Esophagus muscularis mucosa (tissue), 4 donors: ENCODE measurements around the gene EFCAB8. TPM values are rescaled to one million over a fixed set of nuclear protein-coding genes. Genes with fewer than 3 reads are reported as not detected.

ENCODE experiments used
- DNase-seq: peaks from one replicate; pipeline ENCODE4 v3.0.0-alpha.2; 2017; ENCODE audit errors: extremely low spot score
- H3K27ac ChIP-seq, 4 donors: fragments of 200-600 bp; sonication (generic); replicated peaks in 1 of 4; 1 replicate in 3 of 4; 2 replicates in 1 of 4; pipeline ENCODE4 v1.5.1; 2016 to 2019; ENCODE audit warnings: mild to moderate bottlenecking in 1 of 4
- H3K27me3 ChIP-seq, 4 donors: fragments of 200-600 bp; sonication (generic); one replicate each; pipeline versions ENCODE4 v1.5.1 to v1.6.0; 2016 to 2019
- H3K36me3 ChIP-seq, 4 donors: fragments of 200-600 bp; sonication (generic); one replicate each; pipeline ENCODE4 v1.5.1; 2016 to 2019
- H3K4me1 ChIP-seq, 4 donors: fragments of 200-600 bp; sonication (generic); one replicate each; pipeline ENCODE4 v1.5.1; 2016 to 2019
- H3K4me3 ChIP-seq, 4 donors: fragments of 200-600 bp; sonication (generic); 1 replicate in 2 of 4; 2 replicates in 2 of 4; pipeline ENCODE4 v1.5.1; 2016 to 2019; ENCODE audit warnings: mild to moderate bottlenecking in 4 of 4, moderate library complexity in 1 of 4
- H3K9me3 ChIP-seq, 4 donors: fragments of 200-600 bp; sonication (generic); 1 replicate in 3 of 4; 2 replicates in 1 of 4; pipeline ENCODE4 v1.5.1; 2016 to 2019
- EP300 ChIP-seq: sonication (generic); formaldehyde crosslinking; IDR thresholded peaks from one replicate; pipeline ENCODE4 v1.6.1; 2017; ENCODE audit warnings: antibody characterized with exemption
- POLR2A ChIP-seq: fragments of 450-650 bp; IDR thresholded peaks from one replicate; pipeline ENCODE4 v1.6.1; 2017; ENCODE audit warnings: antibody characterized with exemption, moderate library complexity, mild to moderate bottlenecking, low read depth
- POLR2AphosphoS5 ChIP-seq, 2 donors: sonication (generic); formaldehyde crosslinking; IDR thresholded peaks; one replicate each; pipeline ENCODE4 v1.6.1; 2017; ENCODE audit warnings: antibody characterized with exemption in 2 of 2
- WGBS: methylation state at CpG from one replicate; pipeline ENCODE4 v1.1.5; 2018; 5-methylcytosine and 5-hydroxymethylcytosine counted together
- intact Hi-C: fragments of 100-400 bp; cut with DNase I; formaldehyde crosslinking; loops from one replicate; pipeline ENCODE4 v1.15.1; 2023
- total RNA-seq, 4 donors: library from RNA; depleted of rRNA; stranded (reverse); fragments of >200 nt; gene quantifications; one replicate each; pipeline versions ENCODE4 v1.1.0 to v1.2.1, GENCODE V29; 2016
- TF ChIP-seq, protein P1 (sequence below), 3 experiments: fragments of 200-600 bp in 2 of 3; fragments of 450-650 bp in 1 of 3; sonication (generic) in 2 of 3; IDR thresholded peaks; one replicate each; pipeline ENCODE4 v1.5.1; 2017 to 2019; ENCODE audit warnings: antibody characterized with exemption in 3 of 3, mild to moderate bottlenecking in 2 of 3, moderate library complexity in 1 of 3

EFCAB8 gene
- total RNA-seq, 4 donors from 2014 or later: 0.17 to 0.92 TPM; not detected in 2

DNA sequence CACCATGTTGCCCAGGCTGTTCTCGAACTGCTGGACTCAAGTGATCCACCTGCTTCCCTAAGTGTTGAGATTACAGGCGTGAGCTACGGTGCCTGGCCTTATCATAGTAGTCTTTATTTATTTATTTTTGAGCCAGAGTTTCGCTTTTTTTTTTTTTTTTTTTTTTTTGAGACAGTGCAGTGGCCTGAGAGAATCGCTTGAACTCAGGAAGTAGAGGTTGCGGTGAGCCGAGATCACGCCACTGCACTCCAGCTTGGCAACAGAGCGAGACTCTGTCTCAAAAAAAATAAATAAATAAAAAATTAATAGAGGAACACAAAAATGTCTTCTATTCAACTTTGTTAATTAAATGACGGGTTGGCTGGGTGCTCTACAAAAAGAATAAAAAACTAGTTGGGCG, 26.1 kb upstream of the EFCAB8 start:
- peaks cover 6 to 55% (median 40%) of the 10 kb centered on the region in 4 donors for H3K36me3 ChIP-seq
- peaks cover 19 to 45% (median 38%) of the 10 kb centered on the region in 4 donors for H3K4me1 ChIP-seq
- no peak for TF ChIP-seq POLR2A
- TF ChIP-seq, protein P1, sequence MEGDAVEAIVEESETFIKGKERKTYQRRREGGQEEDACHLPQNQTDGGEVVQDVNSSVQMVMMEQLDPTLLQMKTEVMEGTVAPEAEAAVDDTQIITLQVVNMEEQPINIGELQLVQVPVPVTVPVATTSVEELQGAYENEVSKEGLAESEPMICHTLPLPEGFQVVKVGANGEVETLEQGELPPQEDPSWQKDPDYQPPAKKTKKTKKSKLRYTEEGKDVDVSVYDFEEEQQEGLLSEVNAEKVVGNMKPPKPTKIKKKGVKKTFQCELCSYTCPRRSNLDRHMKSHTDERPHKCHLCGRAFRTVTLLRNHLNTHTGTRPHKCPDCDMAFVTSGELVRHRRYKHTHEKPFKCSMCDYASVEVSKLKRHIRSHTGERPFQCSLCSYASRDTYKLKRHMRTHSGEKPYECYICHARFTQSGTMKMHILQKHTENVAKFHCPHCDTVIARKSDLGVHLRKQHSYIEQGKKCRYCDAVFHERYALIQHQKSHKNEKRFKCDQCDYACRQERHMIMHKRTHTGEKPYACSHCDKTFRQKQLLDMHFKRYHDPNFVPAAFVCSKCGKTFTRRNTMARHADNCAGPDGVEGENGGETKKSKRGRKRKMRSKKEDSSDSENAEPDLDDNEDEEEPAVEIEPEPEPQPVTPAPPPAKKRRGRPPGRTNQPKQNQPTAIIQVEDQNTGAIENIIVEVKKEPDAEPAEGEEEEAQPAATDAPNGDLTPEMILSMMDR (IDR thresholded peaks at IDR 0.05): no peak
- no peak for TF ChIP-seq EP300
- TF ChIP-seq POLR2AphosphoS5 (IDR thresholded peaks at IDR 0.05): no peak
- H3K9me3 ChIP-seq: no peaks in the 10 kb centered on the region
- no peak overlapping the region for H3K27ac ChIP-seq
- intact Hi-C loops: no loop called here
- no peak overlapping the region for H3K4me3 ChIP-seq
- DNase-seq: no peak
- no peaks in the 10 kb centered on the region for H3K27me3 ChIP-seq
- WGBS: 73% methylated on average over 11 of the region's 11 CpGs

DNA sequence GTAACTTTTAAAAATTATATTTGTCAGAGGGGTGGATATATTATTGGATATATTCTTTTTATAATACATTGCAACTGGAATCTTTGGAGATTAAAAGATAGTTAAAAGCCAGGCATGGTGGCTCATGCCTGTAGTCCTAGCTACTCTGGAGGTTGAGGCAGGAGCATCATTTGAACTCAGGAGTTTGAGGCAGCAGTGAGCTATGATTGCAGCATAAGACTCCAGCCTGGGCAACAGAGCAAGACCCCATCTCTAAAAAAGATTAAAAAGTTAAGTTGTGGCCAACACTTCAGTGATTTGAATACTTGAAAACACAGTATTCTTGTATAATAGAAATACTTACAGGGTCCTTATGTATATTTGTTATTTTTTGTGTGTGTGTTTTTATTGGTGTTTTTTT, 23.8 kb upstream of the EFCAB8 start:
- Histone ChIP-seq H3K9me3 (no peaks in the 10 kb centered on the region), H3K4me3 (no peak overlapping the region), H3K4me1 (peaks cover 7 to 22% (median 15%) of the 10 kb centered on the region in 4 donors), H3K27ac (no peak overlapping the region), H3K36me3 (peaks cover 26 to 68% (median 55%) of the 10 kb centered on the region in 4 donors), H3K27me3 (no peaks in the 10 kb centered on the region)
- intact Hi-C loops: no loop called here
- DNase-seq: no peak
- TF ChIP-seq POLR2A (no peak), POLR2AphosphoS5 (IDR thresholded peaks at IDR 0.05) (no peak), EP300 (no peak)
- TF ChIP-seq, protein P1 (IDR thresholded peaks at IDR 0.05): no peak

DNA sequence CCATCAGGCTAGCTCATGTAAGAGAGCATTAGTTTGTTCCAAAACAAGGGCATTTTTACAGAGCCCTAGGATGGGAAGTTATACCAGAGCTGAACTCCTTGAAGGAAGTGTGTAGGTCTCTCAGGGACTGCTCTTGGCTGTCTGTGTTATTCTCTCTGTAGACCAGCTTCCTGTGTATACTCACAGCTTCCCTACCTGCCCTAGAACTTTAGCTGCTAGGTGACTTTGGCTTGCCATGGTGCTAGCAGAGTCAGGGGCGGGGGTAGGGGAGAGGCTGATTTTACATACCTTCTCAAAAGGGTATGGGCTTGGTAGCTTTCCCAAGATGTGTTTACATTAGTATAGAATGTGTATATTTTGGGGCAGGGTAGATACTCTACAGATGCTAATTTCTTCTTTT, 21.6 kb upstream of the EFCAB8 start:
- Histone ChIP-seq H3K27me3 (no peaks in the 10 kb centered on the region), H3K36me3 (peaks cover 41 to 87% (median 72%) of the 10 kb centered on the region in 4 donors), H3K4me3 (no peak overlapping the region), H3K9me3 (no peaks in the 10 kb centered on the region), H3K27ac (no peak overlapping the region), H3K4me1 (peaks cover 3 to 11% (median 5%) of the 10 kb centered on the region in 4 donors)
- TF ChIP-seq, protein P1 (IDR thresholded peaks at IDR 0.05): no peak
- TF ChIP-seq POLR2AphosphoS5 (IDR thresholded peaks at IDR 0.05): no peak
- no peak for TF ChIP-seq POLR2A
- TF ChIP-seq EP300: no peak
- WGBS: 17% methylated on average over 1 of the region's 1 CpG
- no peak for DNase-seq
- intact Hi-C loops: no loop called here

GRCh38 chr20:32839227-32839981, 19.3 kb upstream of the EFCAB8 start:
- TF ChIP-seq EP300: no peak
- TF ChIP-seq, protein P1 (IDR thresholded peaks at IDR 0.05): no peak
- TF ChIP-seq POLR2A: no peak
- no peak for TF ChIP-seq POLR2AphosphoS5 (IDR thresholded peaks at IDR 0.05)
- 93% methylated on average over 17 of the region's 17 CpGs for WGBS
- Histone ChIP-seq H3K27me3 (no peaks in the 10 kb centered on the region), H3K36me3 (peaks cover 46 to 86% (median 76%) of the 10 kb centered on the region in 4 donors), H3K9me3 (no peaks in the 10 kb centered on the region), H3K27ac (no peak overlapping the region), H3K4me1 (peaks cover 0 to 6% (median 0%) of the 10 kb centered on the region in 4 donors), H3K4me3 (no peak overlapping the region)
- no peak for DNase-seq
- intact Hi-C loops: no loop called here

GRCh38 chr20:32839982-32840285, 18.8 kb upstream of the EFCAB8 start:
- H3K36me3 ChIP-seq: peaks cover 46 to 88% (median 78%) of the 10 kb centered on the region in 4 donors
- H3K27me3 ChIP-seq: no peaks in the 10 kb centered on the region
- no peak overlapping the region for H3K4me3 ChIP-seq
- WGBS: 83% methylated on average over 4 of the region's 4 CpGs
- DNase-seq: no peak
- no peak overlapping the region for H3K27ac ChIP-seq
- TF ChIP-seq POLR2A (no peak), POLR2AphosphoS5 (IDR thresholded peaks at IDR 0.05) (no peak), EP300 (no peak)
- TF ChIP-seq, protein P1 (IDR thresholded peaks at IDR 0.05): no peak
- H3K4me1 ChIP-seq: peaks cover 0 to 6% (median 0%) of the 10 kb centered on the region in 4 donors
- intact Hi-C loops: no loop called here
- no peaks in the 10 kb centered on the region for H3K9me3 ChIP-seq
